Measurements from ENCODE around the gene SOX2. TPM values are rescaled to one million over a fixed set of nuclear protein-coding genes. Genes with fewer than 3 reads are reported as not detected.

The SOX2 gene
- total and polyA plus RNA-seq, 4 donors = 82.5 to 294 (median 162) TPM

- Histone ChIP-seq H3K36me3 (ENCODE audit: control insufficient read depth, insufficient read depth, low read length) (peaks cover 10% of the 10 kb centered on the region), H3K4me1 (ENCODE audit: control insufficient read depth, insufficient read depth, low read length) (peaks cover 16% of the 10 kb centered on the region), H3K9me3 (ENCODE audit: control insufficient read depth, insufficient read depth, low read length) (no peaks in the 10 kb centered on the region), H3K27me3 (ENCODE audit: control insufficient read depth, insufficient read depth, low read length) (peaks cover 77% of the 10 kb centered on the region), H3K4me3 (ENCODE audit: low read depth, low read length) (peak overlapping the region; percentile 74), H3K27ac (ENCODE audit: low read depth, low read length) (peak overlapping the region; percentile 88)
- DNase-seq (ENCODE audit: low read depth in 4 of 6, low spot score in 6 of 6) = peak in 1 of 6 donors; percentile 61
- WGBS (ENCODE audit: insufficient coverage) = no CpG with 5 or more reads among the region's 11 CpGs
Measured at GRCh38 chr3:181713280-181713647, 1.5 kb downstream of the SOX2 start.

DNA sequence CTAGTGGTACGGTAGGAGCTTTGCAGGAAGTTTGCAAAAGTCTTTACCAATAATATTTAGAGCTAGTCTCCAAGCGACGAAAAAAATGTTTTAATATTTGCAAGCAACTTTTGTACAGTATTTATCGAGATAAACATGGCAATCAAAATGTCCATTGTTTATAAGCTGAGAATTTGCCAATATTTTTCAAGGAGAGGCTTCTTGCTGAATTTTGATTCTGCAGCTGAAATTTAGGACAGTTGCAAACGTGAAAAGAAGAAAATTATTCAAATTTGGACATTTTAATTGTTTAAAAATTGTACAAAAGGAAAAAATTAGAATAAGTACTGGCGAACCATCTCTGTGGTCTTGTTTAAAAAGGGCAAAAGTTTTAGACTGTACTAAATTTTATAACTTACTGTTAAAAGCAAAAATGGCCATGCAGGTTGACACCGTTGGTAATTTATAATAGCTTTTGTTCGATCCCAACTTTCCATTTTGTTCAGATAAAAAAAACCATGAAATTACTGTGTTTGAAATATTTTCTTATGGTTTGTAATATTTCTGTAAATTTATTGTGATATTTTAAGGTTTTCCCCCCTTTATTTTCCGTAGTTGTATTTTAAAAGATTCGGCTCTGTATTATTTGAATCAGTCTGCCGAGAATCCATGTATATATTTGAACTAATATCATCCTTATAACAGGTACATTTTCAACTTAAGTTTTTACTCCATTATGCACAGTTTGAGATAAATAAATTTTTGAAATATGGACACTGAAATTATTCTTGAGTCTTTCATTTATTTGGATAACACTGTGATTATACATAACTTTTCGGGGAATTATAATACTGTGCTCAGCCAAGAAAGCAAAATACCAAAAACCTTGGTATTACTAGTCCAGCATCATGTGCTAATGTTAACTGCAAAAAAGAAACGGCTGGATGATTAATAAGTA is 2.2 kb downstream of the SOX2 start:
- H3K4me3 ChIP-seq (ENCODE audit: low read depth, low read length) = peak overlapping the region; percentile 74
- no CpG with 5 or more reads among the region's 13 CpGs for WGBS (ENCODE audit: insufficient coverage)
- DNase-seq (ENCODE audit: low read depth in 4 of 6, low spot score in 6 of 6) = peak in 2 of 6 donors; percentile 35 to 43
- H3K27me3 ChIP-seq (ENCODE audit: control insufficient read depth, insufficient read depth, low read length) = peaks cover 82% of the 10 kb centered on the region
- peak overlapping the region; percentile 88 for H3K27ac ChIP-seq (ENCODE audit: low read depth, low read length)
- H3K9me3 ChIP-seq (ENCODE audit: control insufficient read depth, insufficient read depth, low read length) = no peaks in the 10 kb centered on the region
- H3K36me3 ChIP-seq (ENCODE audit: control insufficient read depth, insufficient read depth, low read length) = peaks cover 10% of the 10 kb centered on the region
- peaks cover 16% of the 10 kb centered on the region for H3K4me1 ChIP-seq (ENCODE audit: control insufficient read depth, insufficient read depth, low read length)

DNA sequence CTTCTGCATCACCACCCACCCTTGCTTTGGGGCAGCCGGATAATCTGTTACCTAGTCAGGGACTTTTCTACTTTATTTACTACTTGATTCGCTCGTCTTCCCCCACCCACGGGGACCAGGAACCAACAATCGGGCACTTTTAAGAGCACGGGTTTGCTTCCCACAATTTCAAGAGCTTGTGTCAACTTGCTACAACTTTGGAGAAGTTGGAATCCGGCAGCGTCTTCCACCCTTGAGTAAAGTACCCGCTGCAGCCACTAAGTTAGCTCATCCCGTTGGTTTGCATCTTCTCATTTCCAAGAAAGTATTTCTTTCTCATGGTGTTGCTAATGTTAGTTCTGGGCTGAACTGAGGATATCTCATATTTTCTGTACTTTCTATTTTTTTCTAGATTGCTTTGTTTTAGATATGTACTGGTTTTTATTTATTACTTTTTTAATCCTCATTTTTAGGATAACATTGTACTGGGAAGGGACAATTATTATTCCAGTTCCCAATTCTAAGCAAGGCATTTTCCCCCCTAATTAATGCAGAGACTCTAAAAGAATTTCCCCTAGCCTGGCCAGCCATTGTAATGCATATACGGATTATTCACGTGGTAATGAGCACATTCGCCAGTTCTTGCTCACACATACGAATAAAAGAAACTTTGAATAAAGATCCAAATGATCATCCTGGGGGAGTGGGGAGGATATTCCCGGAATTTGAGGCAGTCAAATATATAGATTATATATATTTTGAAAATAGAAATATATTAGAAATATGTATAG is 4.0 kb downstream of the SOX2 start:
- H3K4me3 ChIP-seq (ENCODE audit: low read depth, low read length) = peak overlapping the region; percentile 74
- H3K27ac ChIP-seq (ENCODE audit: low read depth, low read length) = peak overlapping the region; percentile 88
- DNase-seq (ENCODE audit: low read depth in 4 of 6, low spot score in 6 of 6) = peak in 2 of 6 donors; percentile 71 to 82
- peaks cover 89% of the 10 kb centered on the region for H3K27me3 ChIP-seq (ENCODE audit: control insufficient read depth, insufficient read depth, low read length)
- no peaks in the 10 kb centered on the region for H3K9me3 ChIP-seq (ENCODE audit: control insufficient read depth, insufficient read depth, low read length)
- peaks cover 13% of the 10 kb centered on the region for H3K36me3 ChIP-seq (ENCODE audit: control insufficient read depth, insufficient read depth, low read length)
- H3K4me1 ChIP-seq (ENCODE audit: control insufficient read depth, insufficient read depth, low read length) = peaks cover 20% of the 10 kb centered on the region
- WGBS (ENCODE audit: insufficient coverage) = 12% methylated on average over 9 of the region's 15 CpGs

DNA sequence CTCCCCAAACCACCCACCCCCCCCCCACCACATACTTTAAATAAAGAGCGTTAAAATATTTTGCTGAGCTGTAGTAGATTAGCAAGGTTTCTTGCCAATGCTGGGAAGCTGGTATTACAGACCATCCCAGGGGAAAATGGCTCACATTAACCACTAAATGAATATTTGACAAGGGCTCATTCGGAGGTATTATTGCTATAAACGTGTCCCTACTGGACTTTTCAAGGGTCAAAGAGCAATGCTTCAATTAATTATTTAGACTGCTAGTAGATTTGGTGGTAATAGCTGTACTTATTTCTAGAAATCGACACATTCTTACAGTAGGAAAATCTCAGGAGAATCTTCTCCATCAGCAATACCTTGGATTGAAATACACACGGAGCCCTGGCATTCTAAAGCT is 5.2 kb downstream of the SOX2 start:
- Histone ChIP-seq H3K27me3 (ENCODE audit: control insufficient read depth, insufficient read depth, low read length) (peaks cover 90% of the 10 kb centered on the region), H3K4me3 (ENCODE audit: low read depth, low read length) (peak overlapping the region; percentile 74), H3K36me3 (ENCODE audit: control insufficient read depth, insufficient read depth, low read length) (peaks cover 13% of the 10 kb centered on the region), H3K4me1 (ENCODE audit: control insufficient read depth, insufficient read depth, low read length) (peaks cover 13% of the 10 kb centered on the region), H3K27ac (ENCODE audit: low read depth, low read length) (peak overlapping the region; percentile 88), H3K9me3 (ENCODE audit: control insufficient read depth, insufficient read depth, low read length) (no peaks in the 10 kb centered on the region)
- WGBS (ENCODE audit: insufficient coverage) = no CpG with 5 or more reads among the region's 5 CpGs
- DNase-seq (ENCODE audit: low read depth in 4 of 6, low spot score in 6 of 6) = peak in 3 of 6 donors; percentile 15 to 63 (median 60)

DNA sequence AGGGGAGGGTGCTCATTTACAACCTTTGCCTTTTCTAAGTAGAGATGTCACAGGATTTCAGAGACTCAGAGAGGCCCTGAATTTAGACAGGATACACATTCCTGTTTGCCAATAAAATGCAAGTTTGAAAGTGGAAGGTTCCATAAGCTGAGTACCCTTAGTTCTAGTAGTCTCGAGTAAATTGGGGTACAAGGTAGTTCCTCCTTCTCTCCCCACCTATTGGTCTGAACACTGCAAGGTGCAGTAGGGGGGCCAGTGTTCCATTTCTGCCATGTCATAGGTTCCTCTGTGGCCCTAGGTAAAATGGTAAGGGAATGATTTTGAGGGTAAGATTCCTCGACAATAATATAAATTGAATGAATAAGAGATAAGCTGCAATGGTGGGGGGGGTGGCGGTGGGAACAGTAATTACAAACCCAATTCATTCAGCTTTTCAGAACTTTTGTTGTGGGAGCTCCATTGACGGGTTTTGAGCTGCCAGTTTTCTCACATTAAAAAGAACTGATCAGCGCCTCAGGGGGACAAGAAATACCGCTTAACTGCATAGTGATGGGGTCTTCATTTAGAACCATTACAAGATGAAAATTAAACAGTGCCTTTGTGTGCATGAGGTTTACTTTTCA is 5.9 kb downstream of the SOX2 start:
- no CpG with 5 or more reads among the region's 6 CpGs for WGBS (ENCODE audit: insufficient coverage)
- H3K9me3 ChIP-seq (ENCODE audit: control insufficient read depth, insufficient read depth, low read length) = no peaks in the 10 kb centered on the region
- H3K4me3 ChIP-seq (ENCODE audit: low read depth, low read length) = peak overlapping the region; percentile 74
- H3K36me3 ChIP-seq (ENCODE audit: control insufficient read depth, insufficient read depth, low read length) = peaks cover 9% of the 10 kb centered on the region
- H3K4me1 ChIP-seq (ENCODE audit: control insufficient read depth, insufficient read depth, low read length) = peaks cover 10% of the 10 kb centered on the region
- H3K27ac ChIP-seq (ENCODE audit: low read depth, low read length) = peak overlapping the region; percentile 88
- peaks cover 92% of the 10 kb centered on the region for H3K27me3 ChIP-seq (ENCODE audit: control insufficient read depth, insufficient read depth, low read length)
- DNase-seq (ENCODE audit: low read depth in 4 of 6, low spot score in 6 of 6) = peak in 4 of 6 donors; percentile 30 to 72 (median 40)

DNA sequence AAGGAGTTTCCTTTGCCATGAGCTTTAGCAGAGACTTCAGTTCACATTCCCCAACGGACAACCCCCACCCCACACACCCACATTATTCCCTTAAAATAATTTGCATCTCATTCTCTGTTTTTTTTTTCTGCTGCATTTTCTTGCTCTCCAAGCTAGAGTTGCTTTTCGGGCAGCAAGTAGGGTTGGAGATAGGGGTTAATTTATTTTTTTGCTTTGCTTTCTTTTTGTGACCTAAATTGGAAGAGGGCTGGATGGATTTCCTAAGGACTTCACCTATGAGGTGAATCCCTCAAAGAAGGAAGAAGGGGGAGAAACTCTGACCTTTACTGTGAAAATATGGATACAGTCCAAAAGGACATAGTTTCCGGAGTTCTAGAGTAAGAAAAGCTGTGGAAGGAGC is 6.6 kb downstream of the SOX2 start:
- H3K27me3 ChIP-seq (ENCODE audit: control insufficient read depth, insufficient read depth, low read length) = peaks cover 92% of the 10 kb centered on the region

GRCh38 chr3:181718987-181719911 is 7.5 kb downstream of the SOX2 start:
- WGBS (ENCODE audit: insufficient coverage) = 4% methylated on average over 45 of the region's 48 CpGs
- peaks cover 24% of the 10 kb centered on the region for H3K4me1 ChIP-seq (ENCODE audit: control insufficient read depth, insufficient read depth, low read length)
- H3K4me3 ChIP-seq (ENCODE audit: low read depth, low read length) = peak overlapping the region; percentile 74
- H3K27me3 ChIP-seq (ENCODE audit: control insufficient read depth, insufficient read depth, low read length) = peaks cover 94% of the 10 kb centered on the region
- peak in 4 of 6 donors; percentile 22 to 69 (median 50) for DNase-seq (ENCODE audit: low read depth in 4 of 6, low spot score in 6 of 6)
- H3K36me3 ChIP-seq (ENCODE audit: control insufficient read depth, insufficient read depth, low read length) = peaks cover 3% of the 10 kb centered on the region
- H3K27ac ChIP-seq (ENCODE audit: low read depth, low read length) = peak overlapping the region; percentile 88
- H3K9me3 ChIP-seq (ENCODE audit: control insufficient read depth, insufficient read depth, low read length) = no peaks in the 10 kb centered on the region

More for the DNA sequence above, 6.6 kb downstream of the SOX2 start:
- peak overlapping the region; percentile 88 for H3K27ac ChIP-seq (ENCODE audit: low read depth, low read length)
- DNase-seq (ENCODE audit: low read depth in 4 of 6, low spot score in 6 of 6) = peak in 3 of 6 donors; percentile 22 to 59 (median 55)
- H3K4me3 ChIP-seq (ENCODE audit: low read depth, low read length) = peak overlapping the region; percentile 74
- peaks cover 16% of the 10 kb centered on the region for H3K4me1 ChIP-seq (ENCODE audit: control insufficient read depth, insufficient read depth, low read length)
- peaks cover 3% of the 10 kb centered on the region for H3K36me3 ChIP-seq (ENCODE audit: control insufficient read depth, insufficient read depth, low read length)
- H3K9me3 ChIP-seq (ENCODE audit: control insufficient read depth, insufficient read depth, low read length) = no peaks in the 10 kb centered on the region
- no CpG with 5 or more reads among the region's 3 CpGs for WGBS (ENCODE audit: insufficient coverage)

- 9% methylated on average over 5 of the region's 23 CpGs for WGBS (ENCODE audit: insufficient coverage)
- Histone ChIP-seq H3K36me3 (ENCODE audit: control insufficient read depth, insufficient read depth, low read length) (peaks cover 3% of the 10 kb centered on the region), H3K4me3 (ENCODE audit: low read depth, low read length) (peak overlapping the region; percentile 74), H3K9me3 (ENCODE audit: control insufficient read depth, insufficient read depth, low read length) (no peaks in the 10 kb centered on the region), H3K27ac (ENCODE audit: low read depth, low read length) (peak overlapping the region; percentile 88), H3K4me1 (ENCODE audit: control insufficient read depth, insufficient read depth, low read length) (peaks cover 26% of the 10 kb centered on the region), H3K27me3 (ENCODE audit: control insufficient read depth, insufficient read depth, low read length) (peaks cover 95% of the 10 kb centered on the region)
- DNase-seq (ENCODE audit: low read depth in 4 of 6, low spot score in 6 of 6) = peak in 4 of 6 donors; percentile 31 to 85 (median 58)
Measured at GRCh38 chr3:181719991-181720680, 8.4 kb downstream of the SOX2 start.

Measured in spinal cord (tissue), 10 donors.